NB4 (cell line): ENCODE data around the gene DOCK9.
A peak's percentile ranks its signal among the peaks of the same experiment; 100 is the strongest.

Experiments used
- DNase-seq: peaks from one replicate; pipeline ENCODE4 v3.0.0; 2010; ENCODE audit warnings: low read depth
- H3K4me3 ChIP-seq: one replicate; pipeline ENCODE4 v1.5.1; 2011; ENCODE audit warnings: mild to moderate bottlenecking, low read depth, low read length, moderate library complexity
- CTCF ChIP-seq: IDR thresholded peaks from one replicate; pipeline ENCODE4 v1.5.1; 2012; ENCODE audit warnings: low read depth, low read length
- MAX ChIP-seq: IDR thresholded peaks from 2 replicates; pipeline ENCODE4 v1.6.1; 2011; ENCODE audit warnings: low read depth, low read length
- MYC ChIP-seq: IDR thresholded peaks from 2 replicates; pipeline ENCODE4 v1.6.1; 2011; ENCODE audit warnings: low read depth, low read length
- POLR2A ChIP-seq: IDR thresholded peaks from 2 replicates; pipeline ENCODE4 v1.6.1; 2011; ENCODE audit warnings: mild to moderate bottlenecking; ENCODE audit not compliant: insufficient read length; ENCODE audit errors: extremely low read depth

DOCK9 gene

GRCh38 chr13:98795220-98795619 lies 182.6 kb downstream of the DOCK9 start:
- DNase-seq: no peak
- H3K4me3 ChIP-seq: no peak overlapping the region
- TF ChIP-seq MAX (no peak), POLR2A (no peak), CTCF (no peak), MYC (no peak)

GRCh38 chr13:98794498-98794897 lies 183.4 kb downstream of the DOCK9 start:
- TF ChIP-seq POLR2A (no peak), MYC (no peak), CTCF (no peak), MAX (no peak)
- no peak for DNase-seq
- no peak overlapping the region for H3K4me3 ChIP-seq

GRCh38 chr13:98792785-98793495 lies 184.9 kb downstream of the DOCK9 start:
- TF ChIP-seq POLR2A (no peak), CTCF (no peak), MAX (peak; percentile 23; the same call in 1 of the 2 replicates)
- no peak overlapping the region for H3K4me3 ChIP-seq
- no peak for DNase-seq

- DNase-seq: no peak
- TF ChIP-seq CTCF (no peak), MYC (no peak), POLR2A (no peak), MAX (no peak)
- H3K4me3 ChIP-seq: no peak overlapping the region
These were observed 185.5 kb downstream of the DOCK9 start for GRCh38 chr13:98792321-98792720.

- TF ChIP-seq MYC (no peak), CTCF (no peak), MAX (no peak), POLR2A (no peak)
- DNase-seq: no peak
- no peak overlapping the region for H3K4me3 ChIP-seq
These were observed 186.3 kb downstream of the DOCK9 start for GRCh38 chr13:98791611-98792010.
